ENCODE results near the gene ZNF888.
"Not testable (repeated sequence)": the region's sequence is repeated elsewhere in the genome, so short reads cannot be mapped to it uniquely, and the experiment has no call there.

Gene ZNF888

GRCh38 chr19:52856540-52857377, 66.5 kb downstream of the ZNF888 start:
- H3K4me1 ChIP-seq; H3K9me3 ChIP-seq (ENCODE audit: control insufficient read depth, low read length); H3K27me3 ChIP-seq (ENCODE audit: control insufficient read depth, insufficient read depth, low read length); H3K9ac ChIP-seq; H3K79me2 ChIP-seq; H3K27ac ChIP-seq; H3K36me3 ChIP-seq (ENCODE audit: control insufficient read depth, insufficient read depth, low read length): not testable (repeated sequence)
- H3K4me3 ChIP-seq (ENCODE audit: low read depth, low read length): peak overlapping the region; percentile 69
- peak overlapping the region; percentile 76 for H2AFZ ChIP-seq
- peak overlapping the region; percentile 81 for H3K4me2 ChIP-seq (ENCODE audit: low read length)

All from parathyroid adenoma (tissue), 2 donors.